Neural progenitor cell (in vitro differentiated cells): ENCODE data around the gene ATP11A. TPM values are rescaled to one million over a fixed set of nuclear protein-coding genes. Genes with fewer than 3 reads are reported as not detected.
A peak's percentile ranks its signal among the peaks of the same experiment; 100 is the strongest.

ENCODE experiments used
- DNase-seq: peaks from one replicate; pipeline ENCODE4 v3.0.0-alpha.2; 2016; ENCODE audit warnings: low spot score
- H2AFZ ChIP-seq: fragments of 200-600 bp; sonication (generic); replicated peaks from 2 replicates; pipeline ENCODE4 v1.6.1; 2016; ENCODE audit warnings: antibody characterized with exemption
- H3F3A ChIP-seq: fragments of 200-600 bp; sonication (generic); 2 replicates; pipeline ENCODE4 v1.6.1; 2016; ENCODE audit warnings: antibody characterized with exemption, low read depth
- H3K27ac ChIP-seq: fragments of 200-600 bp; sonication (generic); 2 replicates; pipeline ENCODE4 v1.5.1; 2016; ENCODE audit warnings: mild to moderate bottlenecking
- H3K27me3 ChIP-seq: fragments of 200-600 bp; sonication (generic); 2 replicates; pipeline ENCODE4 v1.6.1; 2016; ENCODE audit warnings: mild to moderate bottlenecking, moderate library complexity
- H3K36me3 ChIP-seq: fragments of 200-600 bp; sonication (generic); 2 replicates; pipeline ENCODE4 v1.5.1; 2016
- H3K4me1 ChIP-seq: fragments of 200-600 bp; sonication (generic); 2 replicates; pipeline ENCODE4 v1.6.1; 2016; ENCODE audit warnings: mixed run types
- H3K4me2 ChIP-seq: fragments of 200-600 bp; sonication (generic); 2 replicates; pipeline ENCODE4 v1.6.1; 2016
- H3K4me3 ChIP-seq: fragments of 200-600 bp; sonication (generic); 2 replicates; pipeline ENCODE4 v1.5.1; 2016
- H3K79me2 ChIP-seq: fragments of 200-600 bp; sonication (generic); 2 replicates; pipeline ENCODE4 v1.6.1; 2016; ENCODE audit warnings: low read depth
- H3K9ac ChIP-seq: fragments of 200-600 bp; sonication (generic); 2 replicates; pipeline ENCODE4 v1.6.1; 2016
- H3K9me3 ChIP-seq: fragments of 200-600 bp; sonication (generic); 2 replicates; pipeline ENCODE4 v1.5.1; 2016; ENCODE audit warnings: low read depth
- H4K20me1 ChIP-seq: fragments of 200-600 bp; sonication (generic); 2 replicates; pipeline ENCODE4 v1.6.1; 2016; ENCODE audit warnings: low read depth
- H3K27ac Mint-ChIP-seq: 3 replicates; pipeline ENCODE4 v1.8.0; 2021; ENCODE audit warnings: mixed read lengths
- H3K27me3 Mint-ChIP-seq: 2 replicates; pipeline ENCODE4 v1.8.0; 2022; ENCODE audit warnings: low read depth, mild to moderate bottlenecking, inconsistent platforms, moderate library complexity, mixed read lengths; ENCODE audit not compliant: insufficient read depth
- H3K36me3 Mint-ChIP-seq: 3 replicates; pipeline ENCODE4 v1.8.0; 2021; ENCODE audit warnings: mixed read lengths
- H3K4me1 Mint-ChIP-seq: 3 replicates; pipeline ENCODE4 v1.8.0; 2021; ENCODE audit warnings: mixed read lengths
- H3K4me3 Mint-ChIP-seq: 3 replicates; pipeline ENCODE4 v1.8.0; 2021; ENCODE audit warnings: mild to moderate bottlenecking, moderate library complexity, mixed read lengths
- H3K9me3 Mint-ChIP-seq: 3 replicates; pipeline ENCODE4 v1.8.0; 2020; ENCODE audit warnings: mixed read lengths
- CTCF ChIP-seq: fragments of 200-600 bp; sonication (generic); IDR thresholded peaks from 2 replicates; pipeline ENCODE4 v1.5.1; 2017; ENCODE audit warnings: antibody characterized with exemption, mild to moderate bottlenecking
- EZH2 ChIP-seq: fragments of 200-600 bp; sonication (generic); IDR thresholded peaks from 2 replicates; pipeline ENCODE4 v1.6.1; 2017; ENCODE audit warnings: antibody characterized with exemption, mild to moderate bottlenecking, moderate library complexity
- EZH2phosphoT487 ChIP-seq: fragments of 200-600 bp; sonication (generic); IDR thresholded peaks from 2 replicates; pipeline ENCODE4 v1.6.1; 2017; ENCODE audit warnings: antibody characterized with exemption
- total RNA-seq: library from RNA; depleted of rRNA; stranded (reverse); fragments of >200 nt; gene quantifications from 2 replicates; pipeline ENCODE4 v1.2.3, GENCODE V29; 2015; ENCODE audit warnings: low replicate concordance

The ATP11A gene
- total RNA-seq, 1 donor from 2014 or later: 12.6 TPM

GRCh38 chr13:112709825-112710783 is 20.3 kb downstream of the ATP11A start:
- H3K9ac ChIP-seq: no peak overlapping the region
- no peaks in the 10 kb centered on the region for H3K36me3 ChIP-seq
- Mint-ChIP-seq H3K4me3 (peak overlapping the region; percentile 10), H3K36me3 (peaks cover 18% of the 10 kb centered on the region), H3K4me1 (peaks cover 51% of the 10 kb centered on the region), H3K9me3 (peaks cover 7% of the 10 kb centered on the region), H3K27me3 (peaks cover 6% of the 10 kb centered on the region), H3K27ac (peak overlapping the region; percentile 76)
- peaks cover 21% of the 10 kb centered on the region for H4K20me1 ChIP-seq
- H3F3A ChIP-seq: peaks cover 37% of the 10 kb centered on the region
- H3K27ac ChIP-seq: peak overlapping the region; percentile 70
- no peaks in the 10 kb centered on the region for H3K27me3 ChIP-seq
- H3K79me2 ChIP-seq: peaks cover 69% of the 10 kb centered on the region
- H2AFZ ChIP-seq: no peak overlapping the region
- no peak for DNase-seq
- H3K9me3 ChIP-seq: no peaks in the 10 kb centered on the region
- no peak overlapping the region for H3K4me3 ChIP-seq
- TF ChIP-seq EZH2: no peak
- no peak for TF ChIP-seq EZH2phosphoT487
- TF ChIP-seq CTCF: no peak
- peaks cover 44% of the 10 kb centered on the region for H3K4me1 ChIP-seq
- H3K4me2 ChIP-seq: no peak overlapping the region

- H3K4me3 Mint-ChIP-seq: peak overlapping the region; percentile 71
- DNase-seq: no peak
Observed at GRCh38 chr13:112710855-112711527, 21.2 kb downstream of the ATP11A start.

More at GRCh38 chr13:112710855-112711527, 21.2 kb downstream of the ATP11A start:
- no peaks in the 10 kb centered on the region for H3K36me3 ChIP-seq
- H3F3A ChIP-seq: peaks cover 37% of the 10 kb centered on the region
- TF ChIP-seq EZH2 (no peak), EZH2phosphoT487 (no peak), CTCF (no peak)
- H4K20me1 ChIP-seq: peaks cover 17% of the 10 kb centered on the region
- peaks cover 42% of the 10 kb centered on the region for H3K4me1 ChIP-seq
- peak overlapping the region; percentile 79 for H3K27ac Mint-ChIP-seq
- H3K79me2 ChIP-seq: peaks cover 66% of the 10 kb centered on the region
- no peaks in the 10 kb centered on the region for H3K27me3 ChIP-seq
- H3K9me3 ChIP-seq: no peaks in the 10 kb centered on the region
- peaks cover 18% of the 10 kb centered on the region for H3K36me3 Mint-ChIP-seq
- H3K4me1 Mint-ChIP-seq: peaks cover 49% of the 10 kb centered on the region
- H3K4me2 ChIP-seq: peak overlapping the region; percentile 67
- no peak overlapping the region for H3K9ac ChIP-seq
- peak overlapping the region; percentile 28 for H3K4me3 ChIP-seq
- H3K9me3 Mint-ChIP-seq: peaks cover 12% of the 10 kb centered on the region
- no peak overlapping the region for H2AFZ ChIP-seq
- peaks cover 6% of the 10 kb centered on the region for H3K27me3 Mint-ChIP-seq
- H3K27ac ChIP-seq: peak overlapping the region; percentile 96
